ENCODE measurements around the gene RGCC. TPM values are rescaled to one million over a fixed set of nuclear protein-coding genes. Genes with fewer than 3 reads are reported as not detected.

Gene RGCC
- polyA plus RNA-seq, 2 of the 4 experiments (the other 2 are of a cell fraction): 0.43 to 1.3 TPM

DNA sequence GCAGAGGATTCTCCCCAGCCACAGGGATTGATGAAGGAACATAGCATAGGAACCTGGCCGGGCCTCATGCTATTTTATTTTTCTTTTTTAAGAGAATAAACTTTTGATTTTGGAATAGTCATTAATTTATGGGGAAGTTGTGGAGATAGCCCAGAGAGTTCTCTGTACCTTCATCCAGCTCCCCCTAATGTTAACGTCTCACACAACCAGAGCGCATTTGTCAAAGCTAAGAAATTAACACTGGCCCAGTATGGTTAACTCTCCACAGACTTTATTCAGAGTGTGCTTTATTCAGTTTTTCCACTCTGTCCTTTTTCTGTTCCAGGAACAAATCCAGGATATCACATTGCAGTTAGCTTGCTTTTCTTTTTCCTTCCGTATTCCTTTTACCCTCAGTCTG, 59.4 kb downstream of the RGCC start:
- no peak for FAIRE-seq
- H3K4me3 ChIP-seq: no peak overlapping the region
- H3K27ac ChIP-seq: no peak overlapping the region
- ChIA-PET POLR2A (no interaction called here), CTCF (no interaction called here)
- WGBS (ENCODE audit: missing lambda C conversion rate): 58% methylated on average over 4 of the region's 4 CpGs
- no peaks in the 10 kb centered on the region for H3K9me3 ChIP-seq
- TF ChIP-seq, protein P1, sequence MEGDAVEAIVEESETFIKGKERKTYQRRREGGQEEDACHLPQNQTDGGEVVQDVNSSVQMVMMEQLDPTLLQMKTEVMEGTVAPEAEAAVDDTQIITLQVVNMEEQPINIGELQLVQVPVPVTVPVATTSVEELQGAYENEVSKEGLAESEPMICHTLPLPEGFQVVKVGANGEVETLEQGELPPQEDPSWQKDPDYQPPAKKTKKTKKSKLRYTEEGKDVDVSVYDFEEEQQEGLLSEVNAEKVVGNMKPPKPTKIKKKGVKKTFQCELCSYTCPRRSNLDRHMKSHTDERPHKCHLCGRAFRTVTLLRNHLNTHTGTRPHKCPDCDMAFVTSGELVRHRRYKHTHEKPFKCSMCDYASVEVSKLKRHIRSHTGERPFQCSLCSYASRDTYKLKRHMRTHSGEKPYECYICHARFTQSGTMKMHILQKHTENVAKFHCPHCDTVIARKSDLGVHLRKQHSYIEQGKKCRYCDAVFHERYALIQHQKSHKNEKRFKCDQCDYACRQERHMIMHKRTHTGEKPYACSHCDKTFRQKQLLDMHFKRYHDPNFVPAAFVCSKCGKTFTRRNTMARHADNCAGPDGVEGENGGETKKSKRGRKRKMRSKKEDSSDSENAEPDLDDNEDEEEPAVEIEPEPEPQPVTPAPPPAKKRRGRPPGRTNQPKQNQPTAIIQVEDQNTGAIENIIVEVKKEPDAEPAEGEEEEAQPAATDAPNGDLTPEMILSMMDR (IDR thresholded peaks at IDR 0.05): no peak
- TF ChIP-seq, protein P2, sequence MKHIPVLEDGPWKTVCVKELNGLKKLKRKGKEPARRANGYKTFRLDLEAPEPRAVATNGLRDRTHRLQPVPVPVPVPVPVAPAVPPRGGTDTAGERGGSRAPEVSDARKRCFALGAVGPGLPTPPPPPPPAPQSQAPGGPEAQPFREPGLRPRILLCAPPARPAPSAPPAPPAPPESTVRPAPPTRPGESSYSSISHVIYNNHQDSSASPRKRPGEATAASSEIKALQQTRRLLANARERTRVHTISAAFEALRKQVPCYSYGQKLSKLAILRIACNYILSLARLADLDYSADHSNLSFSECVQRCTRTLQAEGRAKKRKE (CRISPR knock-in tag; IDR thresholded peaks at IDR 0.05; ENCODE audit: low read depth): no peak
- no peak for TF ChIP-seq ZSCAN20 (CRISPR knock-in tag; IDR thresholded peaks at IDR 0.05)
- TF ChIP-seq NPAS2 (CRISPR knock-in tag; IDR thresholded peaks at IDR 0.05; ENCODE audit: borderline replicate concordance): no peak
- TF ChIP-seq, protein P3, sequence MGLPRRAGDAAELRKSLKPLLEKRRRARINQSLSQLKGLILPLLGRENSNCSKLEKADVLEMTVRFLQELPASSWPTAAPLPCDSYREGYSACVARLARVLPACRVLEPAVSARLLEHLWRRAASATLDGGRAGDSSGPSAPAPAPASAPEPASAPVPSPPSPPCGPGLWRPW (IDR thresholded peaks at IDR 0.05): no peak
- TF ChIP-seq, protein P4, sequence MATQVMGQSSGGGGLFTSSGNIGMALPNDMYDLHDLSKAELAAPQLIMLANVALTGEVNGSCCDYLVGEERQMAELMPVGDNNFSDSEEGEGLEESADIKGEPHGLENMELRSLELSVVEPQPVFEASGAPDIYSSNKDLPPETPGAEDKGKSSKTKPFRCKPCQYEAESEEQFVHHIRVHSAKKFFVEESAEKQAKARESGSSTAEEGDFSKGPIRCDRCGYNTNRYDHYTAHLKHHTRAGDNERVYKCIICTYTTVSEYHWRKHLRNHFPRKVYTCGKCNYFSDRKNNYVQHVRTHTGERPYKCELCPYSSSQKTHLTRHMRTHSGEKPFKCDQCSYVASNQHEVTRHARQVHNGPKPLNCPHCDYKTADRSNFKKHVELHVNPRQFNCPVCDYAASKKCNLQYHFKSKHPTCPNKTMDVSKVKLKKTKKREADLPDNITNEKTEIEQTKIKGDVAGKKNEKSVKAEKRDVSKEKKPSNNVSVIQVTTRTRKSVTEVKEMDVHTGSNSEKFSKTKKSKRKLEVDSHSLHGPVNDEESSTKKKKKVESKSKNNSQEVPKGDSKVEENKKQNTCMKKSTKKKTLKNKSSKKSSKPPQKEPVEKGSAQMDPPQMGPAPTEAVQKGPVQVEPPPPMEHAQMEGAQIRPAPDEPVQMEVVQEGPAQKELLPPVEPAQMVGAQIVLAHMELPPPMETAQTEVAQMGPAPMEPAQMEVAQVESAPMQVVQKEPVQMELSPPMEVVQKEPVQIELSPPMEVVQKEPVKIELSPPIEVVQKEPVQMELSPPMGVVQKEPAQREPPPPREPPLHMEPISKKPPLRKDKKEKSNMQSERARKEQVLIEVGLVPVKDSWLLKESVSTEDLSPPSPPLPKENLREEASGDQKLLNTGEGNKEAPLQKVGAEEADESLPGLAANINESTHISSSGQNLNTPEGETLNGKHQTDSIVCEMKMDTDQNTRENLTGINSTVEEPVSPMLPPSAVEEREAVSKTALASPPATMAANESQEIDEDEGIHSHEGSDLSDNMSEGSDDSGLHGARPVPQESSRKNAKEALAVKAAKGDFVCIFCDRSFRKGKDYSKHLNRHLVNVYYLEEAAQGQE (IDR thresholded peaks at IDR 0.05): no peak
- no peak for TF ChIP-seq ZFP36 (IDR thresholded peaks at IDR 0.05; ENCODE audit: borderline replicate concordance, partially characterized antibody)
- TF ChIP-seq, protein P5, sequence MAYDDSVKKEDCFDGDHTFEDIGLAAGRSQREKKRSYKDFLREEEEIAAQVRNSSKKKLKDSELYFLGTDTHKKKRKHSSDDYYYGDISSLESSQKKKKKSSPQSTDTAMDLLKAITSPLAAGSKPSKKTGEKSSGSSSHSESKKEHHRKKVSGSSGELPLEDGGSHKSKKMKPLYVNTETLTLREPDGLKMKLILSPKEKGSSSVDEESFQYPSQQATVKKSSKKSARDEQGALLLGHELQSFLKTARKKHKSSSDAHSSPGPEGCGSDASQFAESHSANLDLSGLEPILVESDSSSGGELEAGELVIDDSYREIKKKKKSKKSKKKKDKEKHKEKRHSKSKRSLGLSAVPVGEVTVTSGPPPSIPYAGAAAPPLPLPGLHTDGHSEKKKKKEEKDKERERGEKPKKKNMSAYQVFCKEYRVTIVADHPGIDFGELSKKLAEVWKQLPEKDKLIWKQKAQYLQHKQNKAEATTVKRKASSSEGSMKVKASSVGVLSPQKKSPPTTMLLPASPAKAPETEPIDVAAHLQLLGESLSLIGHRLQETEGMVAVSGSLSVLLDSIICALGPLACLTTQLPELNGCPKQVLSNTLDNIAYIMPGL (CRISPR knock-in tag; IDR thresholded peaks at IDR 0.05; ENCODE audit: borderline replicate concordance): no peak
- no peak for TF ChIP-seq TFCP2L1 (CRISPR knock-in tag; IDR thresholded peaks at IDR 0.05)
- TF ChIP-seq TP53 (CRISPR knock-in tag; IDR thresholded peaks at IDR 0.05): no peak
- TF ChIP-seq KDM5A (IDR thresholded peaks at IDR 0.05): no peak
- no peak for TF ChIP-seq JUNB (IDR thresholded peaks at IDR 0.05)
- H3K4me1 ChIP-seq: no peaks in the 10 kb centered on the region
- no peak for DNase-seq (ENCODE audit: low read depth in 1 of 2, low spot score in 1 of 2)
- no peak for ATAC-seq
- no peak overlapping the region for H3K4me2 ChIP-seq

DNA sequence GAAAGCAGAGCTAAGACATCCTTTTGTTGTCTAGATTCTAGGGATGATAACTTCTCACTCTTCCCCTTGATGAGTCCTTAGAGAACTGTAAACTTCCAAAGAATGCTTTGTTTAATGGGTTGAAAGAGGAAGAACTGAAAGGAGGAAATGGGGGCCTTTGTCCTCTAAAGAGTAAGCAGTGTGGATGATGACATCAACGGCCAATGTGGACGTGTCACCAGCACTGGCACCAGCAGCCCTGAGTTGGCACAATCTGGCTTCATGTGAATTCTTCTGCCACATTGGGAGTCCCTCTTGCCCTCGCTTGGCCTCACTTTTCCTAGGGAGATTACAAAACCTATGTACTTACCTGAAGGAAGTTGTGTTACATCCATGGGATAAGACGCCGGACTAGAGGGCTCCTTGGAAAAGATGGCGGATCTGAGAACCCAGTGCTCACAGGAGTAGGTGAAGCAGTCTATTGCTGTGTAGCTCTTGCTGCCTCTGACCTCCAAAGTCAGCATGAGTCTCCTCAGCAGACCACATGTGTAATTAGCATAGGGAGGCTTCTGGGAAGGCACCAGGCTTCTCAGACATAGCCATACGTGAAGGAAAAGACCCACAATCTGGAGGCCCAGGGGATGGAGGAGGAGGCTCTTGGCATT, 62.8 kb downstream of the RGCC start:
- ATAC-seq (no peak), FAIRE-seq (no peak)
- CTCF ChIA-PET: no interaction called here

More for the DNA sequence above, 62.8 kb downstream of the RGCC start:
- no peaks in the 10 kb centered on the region for H3K4me1 ChIP-seq
- POLR2A ChIA-PET: no interaction called here
- no peak overlapping the region for H3K4me3 ChIP-seq
- no peaks in the 10 kb centered on the region for H3K9me3 ChIP-seq
- H3K27ac ChIP-seq: no peak overlapping the region
- TF ChIP-seq EHMT2 (IDR thresholded peaks at IDR 0.05; ENCODE audit: low read depth) (no peak), HOXA7 (CRISPR knock-in tag; IDR thresholded peaks at IDR 0.05) (no peak), FOSL2 (IDR thresholded peaks at IDR 0.05) (no peak), FOSL2 (CRISPR knock-in tag; IDR thresholded peaks at IDR 0.05) (no peak), JUNB (IDR thresholded peaks at IDR 0.05) (no peak), KDM1A (IDR thresholded peaks at IDR 0.05; ENCODE audit: low read depth) (no peak), RAD21 (conservative IDR thresholded peaks at IDR 0.05 in 1 of 2, IDR thresholded peaks at IDR 0.05 in 1 of 2) (no peak)
- TF ChIP-seq, protein P2 (CRISPR knock-in tag; IDR thresholded peaks at IDR 0.05; ENCODE audit: low read depth): no peak
- TF ChIP-seq, protein P6, sequence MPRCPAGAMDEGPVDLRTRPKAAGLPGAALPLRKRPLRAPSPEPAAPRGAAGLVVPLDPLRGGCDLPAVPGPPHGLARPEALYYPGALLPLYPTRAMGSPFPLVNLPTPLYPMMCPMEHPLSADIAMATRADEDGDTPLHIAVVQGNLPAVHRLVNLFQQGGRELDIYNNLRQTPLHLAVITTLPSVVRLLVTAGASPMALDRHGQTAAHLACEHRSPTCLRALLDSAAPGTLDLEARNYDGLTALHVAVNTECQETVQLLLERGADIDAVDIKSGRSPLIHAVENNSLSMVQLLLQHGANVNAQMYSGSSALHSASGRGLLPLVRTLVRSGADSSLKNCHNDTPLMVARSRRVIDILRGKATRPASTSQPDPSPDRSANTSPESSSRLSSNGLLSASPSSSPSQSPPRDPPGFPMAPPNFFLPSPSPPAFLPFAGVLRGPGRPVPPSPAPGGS (IDR thresholded peaks at IDR 0.05): no peak
- WGBS (ENCODE audit: missing lambda C conversion rate): 81% methylated on average over 7 of the region's 7 CpGs
- DNase-seq (ENCODE audit: low read depth in 1 of 2, low spot score in 1 of 2): no peak
- no peak overlapping the region for H3K4me2 ChIP-seq
